ENCODE data around the gene GP1BA. TPM values are rescaled to one million over a fixed set of nuclear protein-coding genes. Genes with fewer than 3 reads are reported as not detected.
A peak's percentile ranks its signal among the peaks of the same experiment; 100 is the strongest.

The GP1BA gene
- total RNA-seq (2022) (not detected in 2 replicates), Bru-seq, nascent RNA (not detected), BruChase-seq, experiment 1, labeled RNA remaining after a 6-hour chase (percentile 19 among the genes with signal in this experiment), BruChase-seq, experiment 2, labeled RNA remaining after a 2-hour chase (not detected)
- long read RNA-seq, partial matches to known transcripts: 0 of 14 reads
- long read RNA-seq, other reads (novel, unspliced or antisense): 14 of 14 reads

DNA sequence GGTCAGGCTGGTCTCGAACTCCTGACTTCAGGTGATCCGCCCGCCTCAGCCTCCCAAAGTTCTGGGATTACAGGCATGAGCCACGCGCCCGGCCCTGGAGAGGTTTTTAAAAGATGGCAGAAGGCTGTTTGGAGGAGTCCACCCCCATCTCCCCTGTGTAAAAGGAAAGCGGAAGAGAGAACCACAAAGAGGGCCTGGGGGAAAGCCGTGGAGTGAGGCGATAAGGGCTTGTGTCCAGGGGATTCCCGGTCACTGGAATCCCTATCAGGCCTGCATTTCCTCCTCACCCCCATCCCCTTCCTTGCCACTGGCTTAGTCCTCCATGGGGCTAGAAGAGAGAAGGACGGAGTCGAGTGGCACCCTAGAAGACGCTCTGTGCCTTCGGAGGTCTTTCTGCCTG is at the start of gene GP1BA:
Gene GP1BA (plus strand): TSS at position 315 of the 400 bp plus-strand sequence. CDS start 328 bp downstream, outside the sequence.
- POLR2A ChIA-PET: no interaction called here

DNA sequence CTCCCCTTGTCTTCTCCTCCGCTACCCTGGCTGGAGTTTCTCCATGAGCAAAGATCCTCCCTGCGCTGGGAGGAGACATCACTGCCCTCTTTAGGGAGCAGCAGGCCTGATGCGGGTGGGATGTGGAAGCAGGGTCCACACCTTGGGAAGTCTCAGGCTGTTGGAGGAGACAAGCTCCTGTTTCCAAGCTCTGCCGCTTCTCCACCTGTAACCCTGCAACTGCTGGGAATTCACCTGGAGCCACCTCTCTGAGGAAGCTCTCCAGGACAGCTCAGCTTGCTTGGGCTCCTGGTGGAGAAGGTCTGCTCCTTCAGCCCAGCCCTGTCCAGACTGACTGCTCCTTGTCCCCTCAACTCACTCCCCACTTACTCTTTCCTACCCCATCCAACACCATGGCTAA is 47.6 kb upstream of the GP1BA start:
- POLR2A ChIA-PET: interaction anchor here (0.6 to 1.9 kb wide), 6 partner anchors 30 to 173 kb away, joined by 3 to 7 read pairs (median 3); partner anchors contain the start of genes PSMB6 and VMO1
- intact Hi-C loops (cut with micrococcal nuclease): loop anchor here (5.0 kb wide), 1 partner anchor 77 kb away; the partner anchor contains the start of gene PLD2
- TF ChIP-seq, protein P1, sequence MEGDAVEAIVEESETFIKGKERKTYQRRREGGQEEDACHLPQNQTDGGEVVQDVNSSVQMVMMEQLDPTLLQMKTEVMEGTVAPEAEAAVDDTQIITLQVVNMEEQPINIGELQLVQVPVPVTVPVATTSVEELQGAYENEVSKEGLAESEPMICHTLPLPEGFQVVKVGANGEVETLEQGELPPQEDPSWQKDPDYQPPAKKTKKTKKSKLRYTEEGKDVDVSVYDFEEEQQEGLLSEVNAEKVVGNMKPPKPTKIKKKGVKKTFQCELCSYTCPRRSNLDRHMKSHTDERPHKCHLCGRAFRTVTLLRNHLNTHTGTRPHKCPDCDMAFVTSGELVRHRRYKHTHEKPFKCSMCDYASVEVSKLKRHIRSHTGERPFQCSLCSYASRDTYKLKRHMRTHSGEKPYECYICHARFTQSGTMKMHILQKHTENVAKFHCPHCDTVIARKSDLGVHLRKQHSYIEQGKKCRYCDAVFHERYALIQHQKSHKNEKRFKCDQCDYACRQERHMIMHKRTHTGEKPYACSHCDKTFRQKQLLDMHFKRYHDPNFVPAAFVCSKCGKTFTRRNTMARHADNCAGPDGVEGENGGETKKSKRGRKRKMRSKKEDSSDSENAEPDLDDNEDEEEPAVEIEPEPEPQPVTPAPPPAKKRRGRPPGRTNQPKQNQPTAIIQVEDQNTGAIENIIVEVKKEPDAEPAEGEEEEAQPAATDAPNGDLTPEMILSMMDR (IDR thresholded peaks at IDR 0.05; ENCODE audit: unreplicated experiment): no peak
- BruUV-seq (replicated peaks): no TSS peak
- Mint-ChIP-seq H3K4me1 (ENCODE audit: insufficient read depth, unreplicated experiment) (peaks cover 6% of the 10 kb centered on the region), H3K27me3 (ENCODE audit: insufficient read depth, unreplicated experiment) (no peaks in the 10 kb centered on the region), H3K4me3 (ENCODE audit: unreplicated experiment) (no peak overlapping the region), H3K27ac (ENCODE audit: low read depth, unreplicated experiment) (no peak overlapping the region), H3K9me3 (ENCODE audit: unreplicated experiment) (no peaks in the 10 kb centered on the region), H3K36me3 (ENCODE audit: insufficient read depth, unreplicated experiment) (peaks cover 91% of the 10 kb centered on the region)
- CTCF ChIA-PET: interaction anchor here (1.1 to 12.8 kb wide), 2 partner anchors 17 to 96 kb away, joined by 7 to 88 read pairs; partner anchors contain the start of genes GLTPD2 and VMO1
- DNase-seq (ENCODE audit: unreplicated experiment): no peak

More for the DNA sequence above, at the start of gene GP1BA:
- Mint-ChIP-seq H3K36me3 (ENCODE audit: insufficient read depth, unreplicated experiment) (peaks cover 28% of the 10 kb centered on the region), H3K27ac (ENCODE audit: low read depth, unreplicated experiment) (no peak within 1 kb of the TSS), H3K27me3 (ENCODE audit: insufficient read depth, unreplicated experiment) (no peaks in the 10 kb centered on the region), H3K4me3 (ENCODE audit: unreplicated experiment) (no peak within 1 kb of the TSS), H3K9me3 (ENCODE audit: unreplicated experiment) (no peaks in the 10 kb centered on the region), H3K4me1 (ENCODE audit: insufficient read depth, unreplicated experiment) (peaks cover 11% of the 10 kb centered on the region)
- intact Hi-C loops (cut with micrococcal nuclease): no loop called here
- no TSS peak for BruUV-seq (replicated peaks)
- CTCF ChIA-PET: interaction anchor here (0.6 to 0.7 kb wide), 2 partner anchors 222 to 426 kb away, joined by 3 read pairs; partner anchors contain the start of gene ARRB2
- TF ChIP-seq, protein P1 (IDR thresholded peaks at IDR 0.05; ENCODE audit: unreplicated experiment): no peak
- no peak for DNase-seq (ENCODE audit: unreplicated experiment)

DNA sequence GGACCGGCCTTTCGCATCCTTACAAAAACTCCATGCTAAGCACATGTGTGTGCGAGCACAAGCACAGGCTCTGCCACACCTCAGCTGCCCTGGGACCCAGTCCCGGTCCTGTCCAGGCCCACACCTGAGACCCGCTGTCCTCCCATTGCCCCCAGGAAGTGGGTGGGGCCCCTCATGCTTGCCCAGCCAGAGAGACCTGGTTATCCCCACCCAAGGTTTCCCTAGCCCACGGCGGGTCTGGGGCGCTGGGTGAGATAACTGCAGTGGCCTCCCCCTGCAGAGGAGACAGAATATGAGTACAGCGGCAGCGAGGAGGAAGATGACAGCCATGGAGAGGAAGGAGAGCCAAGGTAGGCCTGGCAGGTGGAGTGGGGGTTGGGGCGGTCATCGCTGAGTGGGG is 45.2 kb upstream of the GP1BA start:
- Mint-ChIP-seq H3K4me3 (ENCODE audit: unreplicated experiment) (no peak overlapping the region), H3K27ac (ENCODE audit: low read depth, unreplicated experiment) (no peak overlapping the region), H3K9me3 (ENCODE audit: unreplicated experiment) (no peaks in the 10 kb centered on the region), H3K4me1 (ENCODE audit: insufficient read depth, unreplicated experiment) (peaks cover 2% of the 10 kb centered on the region), H3K27me3 (ENCODE audit: insufficient read depth, unreplicated experiment) (no peaks in the 10 kb centered on the region), H3K36me3 (ENCODE audit: insufficient read depth, unreplicated experiment) (peaks cover 92% of the 10 kb centered on the region)
- no peak for DNase-seq (ENCODE audit: unreplicated experiment)
- BruUV-seq (replicated peaks): no TSS peak
- TF ChIP-seq, protein P1 (IDR thresholded peaks at IDR 0.05; ENCODE audit: unreplicated experiment): no peak
- CTCF ChIA-PET: interaction anchor here (0.6 to 12.8 kb wide), 2 partner anchors 14 to 99 kb away, joined by 3 to 88 read pairs; partner anchors contain the start of genes GLTPD2 and VMO1
- POLR2A ChIA-PET: interaction anchor here (2.5 kb wide), 1 partner anchor 97 kb away, joined by 9 read pairs; no protein-coding TSS in a partner anchor
- intact Hi-C loops (cut with micrococcal nuclease): no loop called here

DNA sequence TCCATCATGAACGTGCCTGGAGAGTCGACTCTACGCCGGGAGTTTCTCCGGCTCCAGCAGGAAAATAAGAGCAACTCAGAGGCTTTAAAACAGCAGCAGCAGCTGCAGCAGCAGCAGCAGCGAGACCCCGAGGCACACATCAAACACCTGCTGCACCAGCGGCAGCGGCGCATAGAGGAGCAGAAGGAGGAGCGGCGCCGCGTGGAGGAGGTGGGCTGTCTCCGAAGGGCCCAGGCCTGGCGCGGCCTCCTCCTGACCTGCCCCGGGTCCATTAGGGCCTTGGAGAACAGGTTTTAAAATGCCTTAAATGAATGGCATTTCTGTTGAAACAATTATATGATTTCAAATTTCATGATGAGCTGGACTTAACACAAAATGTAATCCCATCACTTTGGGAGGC is 44.5 kb upstream of the GP1BA start:
- H3K4me1 Mint-ChIP-seq (ENCODE audit: insufficient read depth, unreplicated experiment): no peaks in the 10 kb centered on the region
- ChIA-PET CTCF (interaction anchor here (0.7 to 12.8 kb wide), 6 partner anchors 9 to 106 kb away, joined by 3 to 88 read pairs (median 5); partner anchors contain the start of genes CHRNE, GLTPD2 and VMO1), POLR2A (interaction anchor here (1.1 to 2.5 kb wide), 2 partner anchors 71 to 97 kb away, joined by 3 to 9 read pairs; no protein-coding TSS in a partner anchor)
- H3K27ac Mint-ChIP-seq (ENCODE audit: low read depth, unreplicated experiment): no peak overlapping the region
- no TSS peak for BruUV-seq (replicated peaks)
- H3K4me3 Mint-ChIP-seq (ENCODE audit: unreplicated experiment): no peak overlapping the region
- peaks cover 92% of the 10 kb centered on the region for H3K36me3 Mint-ChIP-seq (ENCODE audit: insufficient read depth, unreplicated experiment)
- no peak for DNase-seq (ENCODE audit: unreplicated experiment)
- no peaks in the 10 kb centered on the region for H3K9me3 Mint-ChIP-seq (ENCODE audit: unreplicated experiment)
- TF ChIP-seq, protein P1 (IDR thresholded peaks at IDR 0.05; ENCODE audit: unreplicated experiment): no peak
- H3K27me3 Mint-ChIP-seq (ENCODE audit: insufficient read depth, unreplicated experiment): no peaks in the 10 kb centered on the region
- intact Hi-C loops (cut with micrococcal nuclease): no loop called here

All from MCF 10A (cell line).